ENCODE measurements around the gene PFKFB1. TPM values are rescaled to one million over a fixed set of nuclear protein-coding genes. Genes with fewer than 3 reads are reported as not detected.

PFKFB1 gene
- total and polyA plus RNA-seq, 9 of the 15 experiments (the other 6 are each of a cell fraction or from before 2014, with no cell fraction given): 0.07 to 0.24 (median 0.15) TPM; not detected in 2

GRCh38 chrX:54933150-54933826, 60.7 kb downstream of the PFKFB1 start:
- ChIA-PET CTCF (ENCODE audit: low intra/inter-chr PET ratio) (no interaction called here), POLR2A (interaction anchor here (1.4 kb wide), 1 partner anchor 31 kb away, joined by 4 read pairs; no protein-coding TSS in a partner anchor)
- Histone ChIP-seq H3K9me3 (replicated peaks; ENCODE audit: control insufficient read depth, insufficient read depth, low read depth, low read length) (no peaks in the 10 kb centered on the region), H3K27me3 (ENCODE audit: control insufficient read depth in 2 of 2, insufficient read depth in 2 of 2, low read length in 2 of 2) (no peaks in the 10 kb centered on the region; a peak in 2 of 5 replicates), H3K27ac (ENCODE audit: extremely low read depth, low read depth, low read length) (no peak overlapping the region), H3K9me1 (ENCODE audit: control insufficient read depth, insufficient read depth, low read length) (no peaks in the 10 kb centered on the region), H3K79me2 (ENCODE audit: control insufficient read depth, insufficient read depth, low read length) (no peaks in the 10 kb centered on the region), H4K20me1 (replicated peaks; ENCODE audit: control insufficient read depth, insufficient read depth, low read length) (no peaks in the 10 kb centered on the region), H3K4me1 (replicated peaks in 1 of 2; ENCODE audit: control insufficient read depth in 2 of 2, insufficient read depth in 2 of 2, low read length in 2 of 2) (no peaks in the 10 kb centered on the region), H2AFZ (ENCODE audit: low read depth, low read length) (no peak overlapping the region), H3K9ac (ENCODE audit: insufficient read depth in 1 of 2, low read depth in 2 of 2, low read length in 2 of 2) (no peak overlapping the region), H3K36me3 (ENCODE audit: control insufficient read depth, insufficient read depth, low read length) (no peaks in the 10 kb centered on the region), H3K4me2 (ENCODE audit: insufficient read depth, low read length) (no peak overlapping the region), H3K4me3 (no peak overlapping the region)
- no peak for ATAC-seq
- FAIRE-seq: no peak
- in situ Hi-C loops (cut with MboI) (no loop called here), intact Hi-C loops (cut with micrococcal nuclease) (no loop called here)
- no peak for DNase-seq (ENCODE audit: extremely low read depth in 1 of 4, low spot score in 3 of 4)
- no TSS peak for BruUV-seq (replicated peaks)
- 24% methylated on average over 9 of the region's 10 CpGs for WGBS (ENCODE audit: insufficient coverage, low coverage, missing lambda C conversion rate)
- TF ChIP-seq MCM5 (IDR thresholded peaks at IDR 0.05; ENCODE audit: low read depth) (no peak), ZNF318 (IDR thresholded peaks at IDR 0.05; ENCODE audit: borderline replicate concordance in 1 of 2, low read depth in 1 of 2) (no peak), ZNF707 (CRISPR knock-in tag; conservative IDR thresholded peaks at IDR 0.05) (no peak), CEBPZ (IDR thresholded peaks at IDR 0.05; ENCODE audit: borderline replicate concordance, low read depth, low read length) (no peak), ADNP (tag; IDR thresholded peaks at IDR 0.05) (no peak), GATAD2B (IDR thresholded peaks at IDR 0.05; ENCODE audit: borderline replicate concordance) (no peak), GABPA (tag; conservative IDR thresholded peaks at IDR 0.05; ENCODE audit: low read depth) (no peak), ZBTB7A (IDR thresholded peaks at IDR 0.05; ENCODE audit: borderline replicate concordance, control insufficient read depth, low read depth, low read length) (no peak), GATA2 (CRISPR knock-in tag; IDR thresholded peaks at IDR 0.05) (no peak)

Measured in K562 (cell line).